OCI-LY1 (cell line): ENCODE results near the gene ASPDH.

Experiments
- CTCF ChIP-seq: fragments of 200-600 bp; sonication (generic), shearing (Covaris generic); IDR thresholded peaks from 2 replicates; pipeline ENCODE4 v1.5.1; 2017; ENCODE audit warnings: mild to moderate bottlenecking, antibody characterized with exemption, low read length, moderate library complexity, mixed read lengths
- EZH2 ChIP-seq: fragments of 200-600 bp; sonication (generic), shearing (Covaris generic); IDR thresholded peaks from 2 replicates; pipeline ENCODE4 v1.8.0; 2017; ENCODE audit warnings: borderline replicate concordance, mixed run types, mild to moderate bottlenecking, antibody characterized with exemption, low read length, moderate library complexity, mixed read lengths

GRCh38 chr19:50555033-50555432, 41.3 kb upstream of the ASPDH start:
- TF ChIP-seq CTCF (no peak), EZH2 (no peak)
